ENCODE measurements around the gene PTF1A. TPM values are rescaled to one million over a fixed set of nuclear protein-coding genes. Genes with fewer than 3 reads are reported as not detected.

Gene PTF1A, protein sequence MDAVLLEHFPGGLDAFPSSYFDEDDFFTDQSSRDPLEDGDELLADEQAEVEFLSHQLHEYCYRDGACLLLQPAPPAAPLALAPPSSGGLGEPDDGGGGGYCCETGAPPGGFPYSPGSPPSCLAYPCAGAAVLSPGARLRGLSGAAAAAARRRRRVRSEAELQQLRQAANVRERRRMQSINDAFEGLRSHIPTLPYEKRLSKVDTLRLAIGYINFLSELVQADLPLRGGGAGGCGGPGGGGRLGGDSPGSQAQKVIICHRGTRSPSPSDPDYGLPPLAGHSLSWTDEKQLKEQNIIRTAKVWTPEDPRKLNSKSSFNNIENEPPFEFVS
- not detected in 2 replicates for total RNA-seq (2011; cell fraction: chromatin; rRNA removed; ENCODE audit: low replicate concordance)
- not detected in 2 replicates for total RNA-seq (2011; cell fraction: nucleolus; rRNA removed)
- total RNA-seq (2011; cell fraction: nucleoplasm; rRNA removed): not detected in 2 replicates
- total RNA-seq (2014; rRNA removed): not detected in 2 replicates
- not detected in 2 replicates for total RNA-seq (2014; rRNA removed; fragmentation: Illumina TruSeq; extraction: Trizol)
- not detected in 2 replicates for total RNA-seq (2015; rRNA removed; fragmentation: Illumina TruSeq; extraction: Trizol)
- not detected in 2 replicates for total RNA-seq (2021)
- polyA plus RNA-seq (2011; rRNA removed): not detected in 2 replicates
- polyA plus RNA-seq (2011; cell fraction: cytosol; rRNA removed): not detected in 2 replicates
- polyA plus RNA-seq (2011; cell fraction: nucleus; rRNA removed): not detected in 2 replicates
- polyA plus RNA-seq (2012): not detected in 2 replicates
- polyA plus RNA-seq (2014; fragmentation: Illumina TruSeq; extraction: Trizol): not detected in 2 replicates
- polyA plus RNA-seq (2014; fragmentation: Nextera tagmentation; extraction: Ambion mirVana): not detected
- not detected in 2 replicates for polyA plus RNA-seq (2014; rRNA removed)
- polyA minus RNA-seq (2011; rRNA and poly(A)+ RNA removed): not detected in 2 replicates
- polyA minus RNA-seq (2011; cell fraction: cytosol; rRNA and poly(A)+ RNA removed): not detected in 2 replicates
- not detected in 2 replicates for polyA minus RNA-seq (2011; cell fraction: nucleus; rRNA and poly(A)+ RNA removed)
- not detected for Bru-seq, nascent RNA
- not detected for BruChase-seq, experiment 1, labeled RNA remaining after a 2-hour chase
- BruChase-seq, experiment 2, labeled RNA remaining after a 6-hour chase: not detected
- long read RNA-seq, experiment 1: 0 reads
- long read RNA-seq, experiment 2: 0 reads
- long read RNA-seq, experiment 3: 0 reads

DNA sequence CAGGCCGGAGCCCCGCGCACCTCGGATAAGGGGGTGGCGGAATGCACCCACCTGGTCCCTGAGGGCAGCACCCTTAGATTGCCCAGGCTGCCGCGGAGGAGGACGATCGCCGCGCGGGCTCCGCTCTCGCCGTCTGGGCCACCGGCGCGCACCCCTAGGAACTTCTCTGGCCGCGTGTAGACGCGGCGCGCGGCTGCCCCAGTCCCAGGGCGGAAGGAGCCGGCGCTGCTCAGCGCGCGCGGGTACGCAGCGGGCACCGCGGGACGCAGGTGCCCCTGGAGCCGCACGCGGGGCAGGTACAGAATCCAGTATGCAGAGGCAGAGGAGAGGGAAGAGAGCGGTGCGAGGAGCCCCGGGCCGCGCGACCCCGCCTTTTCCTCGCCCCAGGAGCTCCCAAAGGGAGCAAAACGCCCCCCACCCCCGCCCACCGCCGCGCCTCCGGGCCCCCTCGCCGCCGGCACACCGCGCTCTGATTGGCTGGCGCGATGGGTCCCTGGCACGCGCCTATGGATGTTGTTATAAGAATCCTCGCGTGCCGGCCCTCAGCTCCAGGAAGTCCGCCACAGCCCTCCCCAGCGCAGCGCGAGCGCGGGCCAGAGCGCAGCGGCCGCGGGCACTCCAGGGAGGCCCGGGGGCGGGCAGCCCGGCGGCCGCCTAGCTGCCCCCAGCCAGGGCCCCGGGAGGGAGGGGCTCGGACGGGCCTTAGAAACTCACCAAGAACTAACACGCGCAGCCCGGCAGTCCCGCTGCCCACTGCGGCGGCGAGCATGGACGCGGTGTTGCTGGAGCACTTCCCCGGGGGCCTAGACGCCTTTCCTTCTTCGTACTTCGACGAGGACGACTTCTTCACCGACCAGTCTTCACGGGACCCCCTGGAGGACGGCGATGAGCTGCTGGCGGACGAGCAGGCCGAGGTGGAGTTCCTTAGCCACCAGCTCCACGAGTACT lies at the start of gene PTF1A:
Gene PTF1A (plus strand): TSS at position 549 of the 948 bp plus-strand sequence. CDS start 219 bp downstream, at position 768.
- H3K9me3 ChIP-seq (replicated peaks; ENCODE audit: control insufficient read depth, insufficient read depth, low read depth, low read length): no peaks in the 10 kb centered on the region
- no peak within 1 kb of the TSS for H3K4me2 ChIP-seq (ENCODE audit: insufficient read depth, low read length)
- ChIA-PET CTCF (ENCODE audit: low intra/inter-chr PET ratio) (no interaction called here), POLR2A (no interaction called here)
- no peaks in the 10 kb centered on the region for H3K36me3 ChIP-seq (ENCODE audit: control insufficient read depth, insufficient read depth, low read length)
- BruUV-seq (replicated peaks): no TSS peak
- H2AFZ ChIP-seq (ENCODE audit: low read depth, low read length): no peak within 1 kb of the TSS
- H3K4me3 ChIP-seq: no peak within 1 kb of the TSS
- 43% methylated on average over 34 of the region's 107 CpGs for WGBS (ENCODE audit: insufficient coverage, low coverage, missing lambda C conversion rate)
- H3K9ac ChIP-seq (ENCODE audit: insufficient read depth in 1 of 2, low read depth in 2 of 2, low read length in 2 of 2): no peak within 1 kb of the TSS
- H3K9me1 ChIP-seq (ENCODE audit: control insufficient read depth, insufficient read depth, low read length): no peaks in the 10 kb centered on the region
- peaks cover 9 to 20% of the 10 kb centered on the region in 2 experiments; a peak in 3 of 5 replicates for H3K27me3 ChIP-seq (ENCODE audit: control insufficient read depth in 2 of 2, insufficient read depth in 2 of 2, low read length in 2 of 2)
- H3K27ac ChIP-seq (ENCODE audit: extremely low read depth, low read depth, low read length): no peak within 1 kb of the TSS
- FAIRE-seq (no peak), DNase-seq (ENCODE audit: extremely low read depth in 1 of 4, low spot score in 3 of 4) (no peak), ATAC-seq (no peak)
- intact Hi-C loops (cut with micrococcal nuclease) (no loop called here), in situ Hi-C loops (cut with MboI) (no loop called here)
- peaks cover 0 to 6% of the 10 kb centered on the region in 2 experiments; a peak in 1 of 5 replicates for H3K4me1 ChIP-seq (replicated peaks in 1 of 2; ENCODE audit: control insufficient read depth in 2 of 2, insufficient read depth in 2 of 2, low read length in 2 of 2)
- TF ChIP-seq HMGN3 (IDR thresholded peaks at IDR 0.05; ENCODE audit: borderline replicate concordance, extremely low read depth, insufficient read length, low read depth, low read length): no peak
- TF ChIP-seq SMARCB1 (IDR thresholded peaks at IDR 0.05; ENCODE audit: insufficient read length, low read depth): no peak
- no peak for TF ChIP-seq FUS (optimal IDR thresholded peaks at IDR 0.05; ENCODE audit: low read depth, low read length)
- TF ChIP-seq, protein P1, sequence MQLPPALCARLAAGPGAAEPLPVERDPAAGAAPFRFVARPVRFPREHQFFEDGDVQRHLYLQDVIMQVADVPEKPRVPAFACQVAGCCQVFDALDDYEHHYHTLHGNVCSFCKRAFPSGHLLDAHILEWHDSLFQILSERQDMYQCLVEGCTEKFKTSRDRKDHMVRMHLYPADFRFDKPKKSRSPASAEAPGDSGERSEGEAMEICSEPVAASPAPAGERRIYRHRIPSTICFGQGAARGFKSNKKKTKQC (CRISPR knock-in tag; IDR thresholded peaks at IDR 0.05): no peak
- TF ChIP-seq, protein P2, sequence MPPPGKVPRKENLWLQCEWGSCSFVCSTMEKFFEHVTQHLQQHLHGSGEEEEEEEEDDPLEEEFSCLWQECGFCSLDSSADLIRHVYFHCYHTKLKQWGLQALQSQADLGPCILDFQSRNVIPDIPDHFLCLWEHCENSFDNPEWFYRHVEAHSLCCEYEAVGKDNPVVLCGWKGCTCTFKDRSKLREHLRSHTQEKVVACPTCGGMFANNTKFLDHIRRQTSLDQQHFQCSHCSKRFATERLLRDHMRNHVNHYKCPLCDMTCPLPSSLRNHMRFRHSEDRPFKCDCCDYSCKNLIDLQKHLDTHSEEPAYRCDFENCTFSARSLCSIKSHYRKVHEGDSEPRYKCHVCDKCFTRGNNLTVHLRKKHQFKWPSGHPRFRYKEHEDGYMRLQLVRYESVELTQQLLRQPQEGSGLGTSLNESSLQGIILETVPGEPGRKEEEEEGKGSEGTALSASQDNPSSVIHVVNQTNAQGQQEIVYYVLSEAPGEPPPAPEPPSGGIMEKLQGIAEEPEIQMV (tag; conservative IDR thresholded peaks at IDR 0.05; ENCODE audit: low read depth): no peak
- no peaks in the 10 kb centered on the region for H4K20me1 ChIP-seq (replicated peaks; ENCODE audit: control insufficient read depth, insufficient read depth, low read length)
- H3K79me2 ChIP-seq (ENCODE audit: control insufficient read depth, insufficient read depth, low read length): no peaks in the 10 kb centered on the region
